GM13977 (cell line): ENCODE results near the gene CYP26B1.

Experiments used
- DNase-seq: peaks from one replicate; pipeline ENCODE4 v3.0.0; 2012; ENCODE audit warnings: low spot score
- in situ Hi-C: fragments of 300-500 bp; cut with MboI; formaldehyde crosslinking; loops from one replicate; pipeline ENCODE4 v1.12.0; 2022; ENCODE audit warnings: low sequenced_read_pairs, low pct_unique_long_range_greater_than_20kb, mixed read lengths, inconsistent platforms; ENCODE audit not compliant: unreplicated experiment
- TF ChIP-seq, protein P1 (sequence below): IDR thresholded peaks from 2 replicates; pipeline ENCODE4 v1.5.1; 2012; ENCODE audit warnings: mild to moderate bottlenecking, control low read depth; ENCODE audit not compliant: insufficient read depth; ENCODE audit errors: extremely low read depth, missing control alignments

Gene CYP26B1

DNA sequence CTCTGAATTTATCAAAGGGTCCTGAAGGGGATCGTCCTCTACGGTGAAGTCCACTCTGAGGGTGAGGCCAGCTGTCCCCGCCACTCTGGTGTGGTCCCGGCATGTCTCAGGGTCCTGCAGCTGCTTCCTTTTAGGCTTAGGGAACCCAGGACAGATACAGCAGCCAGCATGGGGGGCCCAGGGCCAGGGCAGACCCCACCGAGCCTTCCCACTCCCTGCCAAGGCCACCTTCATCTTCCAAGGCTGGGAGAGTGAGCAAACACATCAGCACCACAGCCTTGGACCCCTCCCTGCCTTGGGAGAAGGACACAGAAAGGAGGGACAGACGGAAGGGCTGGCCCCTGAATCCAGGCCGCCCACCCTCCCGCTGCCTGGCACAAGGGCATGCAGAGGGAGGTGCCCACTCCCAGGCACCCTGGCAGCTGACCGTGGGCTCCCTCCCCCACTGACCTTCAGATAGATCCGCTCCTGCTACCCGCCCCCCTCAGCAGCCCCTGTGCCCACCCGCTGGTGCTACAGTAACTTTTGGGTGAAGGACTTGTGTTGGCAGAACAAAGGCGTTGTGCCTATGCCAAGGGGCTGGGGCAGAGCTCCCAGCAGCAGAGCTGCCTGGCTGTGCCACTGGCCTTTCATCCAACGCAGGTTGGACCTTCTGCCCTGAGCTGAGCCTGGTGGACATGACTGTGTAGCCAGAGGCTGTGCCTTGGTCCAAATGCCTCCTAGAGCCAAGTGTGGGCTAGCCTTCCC is 7.6 kb downstream of the CYP26B1 start:
- no peak for DNase-seq
- TF ChIP-seq, protein P1, sequence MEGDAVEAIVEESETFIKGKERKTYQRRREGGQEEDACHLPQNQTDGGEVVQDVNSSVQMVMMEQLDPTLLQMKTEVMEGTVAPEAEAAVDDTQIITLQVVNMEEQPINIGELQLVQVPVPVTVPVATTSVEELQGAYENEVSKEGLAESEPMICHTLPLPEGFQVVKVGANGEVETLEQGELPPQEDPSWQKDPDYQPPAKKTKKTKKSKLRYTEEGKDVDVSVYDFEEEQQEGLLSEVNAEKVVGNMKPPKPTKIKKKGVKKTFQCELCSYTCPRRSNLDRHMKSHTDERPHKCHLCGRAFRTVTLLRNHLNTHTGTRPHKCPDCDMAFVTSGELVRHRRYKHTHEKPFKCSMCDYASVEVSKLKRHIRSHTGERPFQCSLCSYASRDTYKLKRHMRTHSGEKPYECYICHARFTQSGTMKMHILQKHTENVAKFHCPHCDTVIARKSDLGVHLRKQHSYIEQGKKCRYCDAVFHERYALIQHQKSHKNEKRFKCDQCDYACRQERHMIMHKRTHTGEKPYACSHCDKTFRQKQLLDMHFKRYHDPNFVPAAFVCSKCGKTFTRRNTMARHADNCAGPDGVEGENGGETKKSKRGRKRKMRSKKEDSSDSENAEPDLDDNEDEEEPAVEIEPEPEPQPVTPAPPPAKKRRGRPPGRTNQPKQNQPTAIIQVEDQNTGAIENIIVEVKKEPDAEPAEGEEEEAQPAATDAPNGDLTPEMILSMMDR: no peak
- in situ Hi-C loops: no loop called here

DNA sequence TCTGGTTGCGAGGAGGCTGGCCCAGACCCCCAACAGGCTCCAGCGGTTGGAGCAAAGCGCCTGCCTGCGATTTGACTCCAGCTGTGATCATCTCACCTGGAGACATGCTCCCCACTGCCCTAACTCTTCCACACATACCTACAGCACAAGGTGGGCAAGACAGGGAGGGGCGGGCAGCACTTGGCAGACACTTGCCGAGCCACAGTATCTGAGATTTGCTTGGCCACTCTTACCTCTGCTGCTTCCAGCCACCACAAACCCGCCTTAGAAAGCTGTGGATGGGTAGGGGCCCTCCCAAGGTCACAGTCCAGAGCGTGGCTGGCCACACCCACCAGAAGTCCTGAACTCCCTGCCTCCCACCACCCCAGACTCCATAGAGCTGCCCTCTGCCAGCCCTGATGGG is 8.2 kb downstream of the CYP26B1 start:
- in situ Hi-C loops: no loop called here
- DNase-seq: no peak
- TF ChIP-seq, protein P1: no peak

GRCh38 chr2:72138921-72139381 is 8.7 kb downstream of the CYP26B1 start:
- in situ Hi-C loops: no loop called here
- TF ChIP-seq, protein P1: no peak
- DNase-seq: no peak

- TF ChIP-seq, protein P1: no peak
- in situ Hi-C loops: no loop called here
- no peak for DNase-seq
Measured at GRCh38 chr2:72138011-72138881, 9.4 kb downstream of the CYP26B1 start.

GRCh38 chr2:72137498-72138010 is 10.1 kb downstream of the CYP26B1 start:
- in situ Hi-C loops: no loop called here
- TF ChIP-seq, protein P1: peak; percentile 99
- DNase-seq: peak; percentile 90

GRCh38 chr2:72136933-72137497 is 10.6 kb downstream of the CYP26B1 start:
- DNase-seq: peak; percentile 36
- in situ Hi-C loops: no loop called here
- TF ChIP-seq, protein P1: no peak
